Panc1 (cell line): ENCODE measurements around the gene PLCG2. TPM values are rescaled to one million over a fixed set of nuclear protein-coding genes. Genes with fewer than 3 reads are reported as not detected.

Source experiments
- ATAC-seq: fragments of 200-7000 bp; cut with Tn5 transposase; 2 replicates; pipeline ENCODE4 v1.9.1; 2020; ENCODE audit warnings: mild to moderate bottlenecking, moderate library complexity
- BruUV-seq: library from RNA; stranded (reverse); fragments of 400-500 nt; replicated peaks from 2 replicates; lab custom pipeline; 2021; lab: Mats Ljungman, UMichigan
- CTCF ChIA-PET: fragments of 300-600 bp; sonication (Branson Sonifier 250); formaldehyde crosslinking; loops from one replicate; lab custom pipeline; 2022; ENCODE audit warnings: antibody characterized with exemption; lab: Charles Lee
- POLR2A ChIA-PET: fragments of 300-600 bp; sonication (Branson Sonifier 250); formaldehyde crosslinking; loops from one replicate; lab custom pipeline; 2022; ENCODE audit warnings: antibody characterized with exemption; lab: Charles Lee
- DNase-seq: peaks from one replicate; pipeline ENCODE4 v3.0.0-alpha.2; 2010; ENCODE audit warnings: low read depth, low spot score
- H3K27ac ChIP-seq: 2 replicates; pipeline ENCODE4 v1.5.1; 2011; ENCODE audit warnings: mild to moderate bottlenecking, low read length, inconsistent platforms
- H3K27me3 ChIP-seq: fragments of 200-500 bp; sonication (Bioruptor generic); 2 replicates; pipeline ENCODE4 v1.6.0; 2014; ENCODE audit warnings: low read length, inconsistent platforms; ENCODE audit not compliant: control insufficient read depth, insufficient read depth
- H3K36me3 ChIP-seq: fragments of 200-500 bp; sonication (Bioruptor generic); 2 replicates; pipeline ENCODE4 v1.5.1; 2014; ENCODE audit warnings: inconsistent platforms, mild to moderate bottlenecking, low read length, moderate library complexity; ENCODE audit not compliant: control insufficient read depth, insufficient read depth
- H3K4me1 ChIP-seq: 2 replicates; pipeline ENCODE4 v1.5.1; 2011; ENCODE audit warnings: inconsistent platforms, mild to moderate bottlenecking, low read length, moderate library complexity; ENCODE audit not compliant: control insufficient read depth, insufficient read depth
- H3K4me3 ChIP-seq, 2 experiments: 2 replicates each; pipeline ENCODE4 v1.5.1; 2011 to 2012; ENCODE audit warnings: low read depth in 2 of 2, low read length in 2 of 2, mild to moderate bottlenecking in 2 of 2, inconsistent platforms in 1 of 2, moderate library complexity in 1 of 2
- H3K9me3 ChIP-seq: fragments of 200-500 bp; sonication (Bioruptor generic); 2 replicates; pipeline ENCODE4 v1.5.1; 2014; ENCODE audit warnings: low read depth, mild to moderate bottlenecking, inconsistent platforms, low read length, moderate library complexity; ENCODE audit not compliant: control insufficient read depth, insufficient read depth
- CTCF ChIP-seq: fragments of 450-650 bp; IDR thresholded peaks from 2 replicates; pipeline ENCODE4 v1.5.1; 2017; ENCODE audit warnings: mild to moderate bottlenecking
- POLR2AphosphoS5 ChIP-seq: IDR thresholded peaks from 2 replicates; pipeline ENCODE4 v1.6.1; 2012; ENCODE audit warnings: mild to moderate bottlenecking, low read depth, low read length, moderate library complexity
- SIN3A ChIP-seq: IDR thresholded peaks from 2 replicates; pipeline ENCODE4 v1.6.1; 2012; ENCODE audit warnings: low read depth, mild to moderate bottlenecking, low read length, moderate library complexity, borderline replicate concordance; ENCODE audit not compliant: insufficient read depth
- TCF7L2 ChIP-seq: IDR thresholded peaks from 2 replicates; pipeline ENCODE4 v1.6.1; 2011; ENCODE audit warnings: mild to moderate bottlenecking, low read depth, low read length, inconsistent platforms
- in situ Hi-C: cut with HindIII; loops from 2 replicates; pipeline ENCODE4 v1.10.0; 2016; ENCODE audit warnings: low sequenced_read_pairs, low pct_unique_long_range_greater_than_20kb
- intact Hi-C: fragments of 100-400 bp; cut with micrococcal nuclease; formaldehyde crosslinking; loops from one replicate; pipeline ENCODE4 v1.10.0; 2022; ENCODE audit not compliant: unreplicated experiment
- total RNA-seq: library from RNA; stranded (reverse); gene quantifications from one replicate; pipeline ENCODE4 v1.2.1, GENCODE V29; 2021; ENCODE audit not compliant: unreplicated experiment
- TF ChIP-seq, protein P1 (sequence below), 2 experiments: IDR thresholded peaks; 2 replicates each; pipeline ENCODE4 v1.6.1; 2011 to 2012; ENCODE audit warnings: low read depth in 2 of 2, control low read depth in 1 of 2, low read length in 1 of 2, mild to moderate bottlenecking in 1 of 2, moderate library complexity in 1 of 2; ENCODE audit not compliant: insufficient read depth in 1 of 2

Gene PLCG2
- total RNA-seq, 1 experiment from 2014 or later = 10.8 TPM

DNA sequence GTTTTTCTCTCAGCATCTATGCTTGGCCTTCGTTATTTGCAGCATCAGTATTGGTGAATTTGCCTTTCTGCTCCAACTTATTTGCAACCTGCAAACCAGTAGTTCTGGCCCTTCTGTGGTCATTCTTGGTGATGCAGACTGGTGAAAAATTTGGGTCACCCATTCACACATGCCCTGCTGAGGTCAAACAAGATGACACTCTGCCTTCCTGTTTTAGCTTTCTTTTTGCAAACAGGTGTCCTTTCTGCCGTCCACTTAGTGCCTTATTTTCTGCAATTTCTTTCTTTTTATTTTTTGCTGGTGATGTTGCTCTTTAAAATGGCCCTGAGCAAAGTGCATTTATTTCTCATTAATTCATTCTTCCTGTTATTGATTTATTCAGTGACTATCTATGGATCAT, 31.3 kb downstream of the PLCG2 start:
- H3K36me3 ChIP-seq = no peaks in the 10 kb centered on the region
- no peaks in the 10 kb centered on the region for H3K9me3 ChIP-seq
- POLR2A ChIA-PET = interaction anchor here (0.7 kb wide), 1 partner anchor 22 kb away, joined by 6 read pairs; no protein-coding TSS in a partner anchor
- DNase-seq (no peak), ATAC-seq (no peak)
- no peak for TF ChIP-seq TCF7L2
- no peak for TF ChIP-seq POLR2AphosphoS5
- TF ChIP-seq SIN3A = no peak
- CTCF ChIA-PET = no interaction called here
- H3K27me3 ChIP-seq = no peaks in the 10 kb centered on the region
- in situ Hi-C loops (no loop called here), intact Hi-C loops (no loop called here)
- BruUV-seq = no TSS peak
- no peaks in the 10 kb centered on the region for H3K4me1 ChIP-seq
- H3K4me3 ChIP-seq = no peak overlapping the region
- no peak overlapping the region for H3K27ac ChIP-seq

DNA sequence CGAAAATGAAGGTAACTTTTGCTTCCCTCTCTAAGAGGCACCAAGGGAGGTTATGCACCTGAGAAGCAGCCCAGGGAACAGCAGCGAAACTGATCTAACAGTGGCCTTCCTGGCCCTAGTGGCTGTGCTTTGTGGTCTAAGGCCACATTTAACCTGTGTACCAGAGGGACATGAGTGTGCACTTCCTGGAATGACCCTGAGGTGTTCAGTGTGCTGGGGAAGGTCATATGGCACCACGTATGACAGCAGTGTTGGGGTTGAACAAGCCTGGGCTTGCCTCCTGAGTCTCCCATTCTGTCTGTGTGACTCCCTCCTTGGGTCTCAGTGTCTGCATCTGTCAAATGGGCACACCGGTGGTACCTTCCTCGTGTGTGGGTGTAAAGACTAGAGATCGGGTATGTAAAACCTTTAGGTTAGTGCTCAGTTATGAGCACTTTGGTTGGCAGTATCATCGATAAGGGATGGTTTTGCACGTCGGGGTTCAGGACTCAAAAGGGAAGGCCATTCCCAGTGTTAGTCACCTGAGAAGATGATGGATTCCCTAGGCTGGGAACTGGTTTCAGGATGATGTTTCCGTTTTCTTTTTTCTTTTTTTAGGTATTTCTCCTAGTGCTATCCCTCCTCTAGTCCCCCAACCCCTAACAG, 31.9 kb downstream of the PLCG2 start:
- no peaks in the 10 kb centered on the region for H3K36me3 ChIP-seq
- H3K27ac ChIP-seq = no peak overlapping the region
- in situ Hi-C loops = no loop called here
- no peak overlapping the region for H3K4me3 ChIP-seq
- BruUV-seq = no TSS peak
- DNase-seq = no peak
- no peak for ATAC-seq
- H3K9me3 ChIP-seq = no peaks in the 10 kb centered on the region
- CTCF ChIA-PET = no interaction called here
- H3K27me3 ChIP-seq = no peaks in the 10 kb centered on the region
- TF ChIP-seq SIN3A = no peak
- no peak for TF ChIP-seq POLR2AphosphoS5
- no peak for TF ChIP-seq CTCF
- no peak for TF ChIP-seq TCF7L2
- TF ChIP-seq, protein P1, sequence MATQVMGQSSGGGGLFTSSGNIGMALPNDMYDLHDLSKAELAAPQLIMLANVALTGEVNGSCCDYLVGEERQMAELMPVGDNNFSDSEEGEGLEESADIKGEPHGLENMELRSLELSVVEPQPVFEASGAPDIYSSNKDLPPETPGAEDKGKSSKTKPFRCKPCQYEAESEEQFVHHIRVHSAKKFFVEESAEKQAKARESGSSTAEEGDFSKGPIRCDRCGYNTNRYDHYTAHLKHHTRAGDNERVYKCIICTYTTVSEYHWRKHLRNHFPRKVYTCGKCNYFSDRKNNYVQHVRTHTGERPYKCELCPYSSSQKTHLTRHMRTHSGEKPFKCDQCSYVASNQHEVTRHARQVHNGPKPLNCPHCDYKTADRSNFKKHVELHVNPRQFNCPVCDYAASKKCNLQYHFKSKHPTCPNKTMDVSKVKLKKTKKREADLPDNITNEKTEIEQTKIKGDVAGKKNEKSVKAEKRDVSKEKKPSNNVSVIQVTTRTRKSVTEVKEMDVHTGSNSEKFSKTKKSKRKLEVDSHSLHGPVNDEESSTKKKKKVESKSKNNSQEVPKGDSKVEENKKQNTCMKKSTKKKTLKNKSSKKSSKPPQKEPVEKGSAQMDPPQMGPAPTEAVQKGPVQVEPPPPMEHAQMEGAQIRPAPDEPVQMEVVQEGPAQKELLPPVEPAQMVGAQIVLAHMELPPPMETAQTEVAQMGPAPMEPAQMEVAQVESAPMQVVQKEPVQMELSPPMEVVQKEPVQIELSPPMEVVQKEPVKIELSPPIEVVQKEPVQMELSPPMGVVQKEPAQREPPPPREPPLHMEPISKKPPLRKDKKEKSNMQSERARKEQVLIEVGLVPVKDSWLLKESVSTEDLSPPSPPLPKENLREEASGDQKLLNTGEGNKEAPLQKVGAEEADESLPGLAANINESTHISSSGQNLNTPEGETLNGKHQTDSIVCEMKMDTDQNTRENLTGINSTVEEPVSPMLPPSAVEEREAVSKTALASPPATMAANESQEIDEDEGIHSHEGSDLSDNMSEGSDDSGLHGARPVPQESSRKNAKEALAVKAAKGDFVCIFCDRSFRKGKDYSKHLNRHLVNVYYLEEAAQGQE (IDR thresholded peaks at IDR 0.05; ENCODE audit: insufficient read depth in 1 of 2, low read depth in 2 of 2, low read length in 1 of 2) = no peak
- POLR2A ChIA-PET = no interaction called here
- no peaks in the 10 kb centered on the region for H3K4me1 ChIP-seq
- intact Hi-C loops = no loop called here

- in situ Hi-C loops = no loop called here
- H3K27ac ChIP-seq = no peak overlapping the region
- ChIA-PET CTCF (no interaction called here), POLR2A (no interaction called here)
- BruUV-seq = no TSS peak
- no peaks in the 10 kb centered on the region for H3K27me3 ChIP-seq
- no peak overlapping the region for H3K4me3 ChIP-seq
- no peaks in the 10 kb centered on the region for H3K9me3 ChIP-seq
- H3K4me1 ChIP-seq = no peaks in the 10 kb centered on the region
- no peak for ATAC-seq
- intact Hi-C loops = no loop called here
- TF ChIP-seq POLR2AphosphoS5 (no peak), SIN3A (no peak), TCF7L2 (no peak), CTCF (no peak)
- TF ChIP-seq, protein P1 (IDR thresholded peaks at IDR 0.05; ENCODE audit: insufficient read depth in 1 of 2, low read depth in 2 of 2, low read length in 1 of 2) = no peak
- no peaks in the 10 kb centered on the region for H3K36me3 ChIP-seq
- no peak for DNase-seq
These were observed 34.6 kb downstream of the PLCG2 start for GRCh38 chr16:81813648-81814047.
